Bronchial epithelial cell (primary cell): ENCODE measurements around the gene CCDC177. TPM values are rescaled to one million over a fixed set of nuclear protein-coding genes. Genes with fewer than 3 reads are reported as not detected.

ENCODE experiments used
- DNase-seq: peaks from one replicate; pipeline ENCODE4 v3.0.0-alpha.2; 2010; ENCODE audit warnings: low read depth
- FAIRE-seq: peaks from 2 replicates; lab custom pipeline; 2011; peaks lifted over from hg19 to GRCh38; lab: Jason Lieb, UNC
- H3K27me3 ChIP-seq: 2 replicates; pipeline ENCODE4 v1.5.1; 2011; ENCODE audit warnings: low read length; ENCODE audit not compliant: control insufficient read depth, insufficient read depth
- H3K36me3 ChIP-seq: 2 replicates; pipeline ENCODE4 v1.5.1; 2011; ENCODE audit warnings: low read length; ENCODE audit not compliant: control insufficient read depth, insufficient read depth
- H3K4me3 ChIP-seq: 2 replicates; pipeline ENCODE4 v1.5.1; 2011; ENCODE audit warnings: mild to moderate bottlenecking, low read depth, low read length, control low read depth
- total RNA-seq: library from RNA; depleted of rRNA; stranded (reverse); fragments of >200 nt; gene quantifications from 2 replicates; pipeline ENCODE4 v1.2.1, GENCODE V29; 2014
- TF ChIP-seq, protein P1 (sequence below): IDR thresholded peaks from 2 replicates; pipeline ENCODE4 v1.5.1; 2011; ENCODE audit warnings: mild to moderate bottlenecking, moderate library complexity, low read length, control low read depth, inconsistent platforms; ENCODE audit not compliant: insufficient read depth, severe bottlenecking

Gene CCDC177
- total RNA-seq, 1 donor from 2014 or later, result not detected

DNA sequence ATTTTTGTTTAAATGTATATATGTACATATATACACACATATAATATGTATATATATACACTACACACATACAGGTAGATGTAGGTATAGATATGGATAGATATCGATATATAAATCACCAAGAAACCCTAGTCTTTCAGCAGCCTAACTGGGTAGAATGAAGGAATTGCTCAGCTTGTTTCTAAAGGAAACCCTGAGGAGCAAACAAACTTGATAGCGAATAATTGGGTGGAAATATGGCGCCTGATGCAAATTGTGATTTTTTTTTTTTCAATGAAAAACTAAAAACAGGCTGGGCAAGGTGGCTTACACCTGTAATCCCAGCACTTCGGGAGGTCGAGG, 254 bp upstream of the CCDC177 start:
- FAIRE-seq, result no peak
- Histone ChIP-seq H3K4me3 (no peak overlapping the region), H3K36me3 (no peaks in the 10 kb centered on the region), H3K27me3 (peaks cover 38% of the 10 kb centered on the region)
- DNase-seq, result no peak
- TF ChIP-seq, protein P1, sequence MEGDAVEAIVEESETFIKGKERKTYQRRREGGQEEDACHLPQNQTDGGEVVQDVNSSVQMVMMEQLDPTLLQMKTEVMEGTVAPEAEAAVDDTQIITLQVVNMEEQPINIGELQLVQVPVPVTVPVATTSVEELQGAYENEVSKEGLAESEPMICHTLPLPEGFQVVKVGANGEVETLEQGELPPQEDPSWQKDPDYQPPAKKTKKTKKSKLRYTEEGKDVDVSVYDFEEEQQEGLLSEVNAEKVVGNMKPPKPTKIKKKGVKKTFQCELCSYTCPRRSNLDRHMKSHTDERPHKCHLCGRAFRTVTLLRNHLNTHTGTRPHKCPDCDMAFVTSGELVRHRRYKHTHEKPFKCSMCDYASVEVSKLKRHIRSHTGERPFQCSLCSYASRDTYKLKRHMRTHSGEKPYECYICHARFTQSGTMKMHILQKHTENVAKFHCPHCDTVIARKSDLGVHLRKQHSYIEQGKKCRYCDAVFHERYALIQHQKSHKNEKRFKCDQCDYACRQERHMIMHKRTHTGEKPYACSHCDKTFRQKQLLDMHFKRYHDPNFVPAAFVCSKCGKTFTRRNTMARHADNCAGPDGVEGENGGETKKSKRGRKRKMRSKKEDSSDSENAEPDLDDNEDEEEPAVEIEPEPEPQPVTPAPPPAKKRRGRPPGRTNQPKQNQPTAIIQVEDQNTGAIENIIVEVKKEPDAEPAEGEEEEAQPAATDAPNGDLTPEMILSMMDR, result no peak

DNA sequence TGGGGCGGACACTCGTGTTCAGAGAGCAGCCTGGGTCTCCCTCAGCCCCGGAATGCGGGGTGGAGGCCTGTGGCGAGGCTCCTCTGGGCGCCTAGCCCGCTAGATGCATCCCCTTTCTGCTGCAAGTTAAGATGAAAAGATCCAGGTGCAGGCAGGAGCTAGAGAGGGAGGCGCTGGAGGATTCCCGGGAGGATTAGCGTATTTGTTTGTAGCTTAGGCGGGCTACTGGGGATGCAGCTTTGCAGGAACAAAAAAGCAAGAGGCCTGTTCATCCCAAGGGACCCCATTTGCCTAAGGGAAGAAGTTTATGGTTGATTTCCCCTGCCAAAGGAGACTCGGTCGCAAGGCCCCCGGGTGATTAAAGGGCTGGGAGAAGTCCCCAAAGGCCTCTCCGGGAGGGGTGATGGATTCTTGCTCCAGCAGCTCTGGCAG, 824 bp downstream of the CCDC177 start:
- peaks cover 40% of the 10 kb centered on the region for H3K27me3 ChIP-seq
- TF ChIP-seq, protein P1, result no peak
- no peak for FAIRE-seq
- H3K36me3 ChIP-seq, result no peaks in the 10 kb centered on the region
- no peak overlapping the region for H3K4me3 ChIP-seq
- DNase-seq, result no peak

- Histone ChIP-seq H3K36me3 (no peaks in the 10 kb centered on the region), H3K4me3 (no peak overlapping the region), H3K27me3 (peaks cover 40% of the 10 kb centered on the region)
- DNase-seq (no peak), FAIRE-seq (no peak)
- TF ChIP-seq, protein P1, result no peak
These were observed 1.4 kb downstream of the CCDC177 start for GRCh38 chr14:69573205-69573830.

DNA sequence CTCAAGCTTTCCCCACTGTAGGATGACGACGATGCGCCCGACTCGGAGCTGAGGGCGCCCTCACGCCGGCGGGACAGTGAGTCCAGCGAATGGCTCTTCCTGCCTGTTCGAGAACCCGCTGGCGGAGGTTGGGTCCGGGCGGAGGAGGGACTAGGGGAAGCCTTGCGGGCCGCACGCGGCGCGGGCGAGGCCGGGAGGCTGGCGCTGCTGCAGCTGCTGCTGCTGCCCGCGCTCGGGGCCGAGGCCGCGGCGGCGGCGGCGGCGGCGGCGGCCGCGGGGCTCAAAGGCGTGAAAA, 1.9 kb downstream of the CCDC177 start:
- H3K36me3 ChIP-seq, result no peaks in the 10 kb centered on the region
- TF ChIP-seq, protein P1, result no peak
- no peak overlapping the region for H3K4me3 ChIP-seq
- peaks cover 43% of the 10 kb centered on the region for H3K27me3 ChIP-seq
- DNase-seq (no peak), FAIRE-seq (no peak)

DNA sequence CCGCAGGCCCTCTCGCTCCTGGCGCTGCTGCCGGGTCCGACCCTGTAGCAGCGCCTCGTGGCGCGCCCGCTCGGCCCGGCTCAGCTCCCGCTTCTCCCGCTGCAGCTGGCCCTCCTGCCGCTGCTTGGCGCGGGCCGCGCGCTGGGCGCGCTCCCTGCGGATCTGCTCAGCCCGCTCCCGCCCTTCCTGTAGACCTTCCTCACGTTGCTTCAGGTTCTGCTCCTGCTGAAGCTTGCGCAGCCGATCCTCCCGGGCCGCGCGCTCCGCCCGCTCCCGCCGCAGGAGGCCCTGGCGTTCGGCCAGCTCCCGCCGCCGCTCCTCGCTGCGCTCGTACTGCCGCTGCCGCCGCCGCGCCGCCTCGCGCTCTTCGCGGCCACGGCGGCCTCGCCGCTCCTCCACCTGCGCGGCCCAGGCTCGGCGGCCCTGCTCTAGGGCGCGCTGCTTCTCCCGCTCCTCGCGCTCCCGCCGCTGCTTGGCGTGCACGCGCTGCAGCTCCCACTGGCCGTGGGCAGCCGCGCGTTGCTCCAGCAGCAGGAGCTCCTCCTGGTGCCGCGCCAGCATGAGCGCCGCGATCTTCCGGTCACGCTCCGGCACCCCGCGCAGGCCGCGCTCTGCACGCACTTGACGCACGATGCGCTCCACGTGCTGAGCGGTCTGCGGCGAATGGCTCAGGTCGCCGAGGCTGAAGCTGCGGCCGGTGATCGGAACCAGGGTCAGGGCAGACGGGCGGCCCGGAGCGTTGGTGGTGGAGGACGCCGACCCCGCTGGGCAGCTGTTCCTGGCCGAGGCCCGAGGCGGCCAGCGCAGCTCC, 2.4 kb downstream of the CCDC177 start:
- FAIRE-seq (no peak), DNase-seq (peak; percentile 44)
- Histone ChIP-seq H3K36me3 (no peaks in the 10 kb centered on the region), H3K27me3 (peaks cover 45% of the 10 kb centered on the region), H3K4me3 (peak overlapping the region; percentile 11)
- TF ChIP-seq, protein P1, result no peak
